B cell (primary cell): ENCODE results near the gene CAPZB. TPM values are rescaled to one million over a fixed set of nuclear protein-coding genes. Genes with fewer than 3 reads are reported as not detected.

Source experiments
- ATAC-seq: fragments of 200-7000 bp; cut with Tn5 transposase; one replicate; pipeline ENCODE4 v1.10.0; 2021; ENCODE audit warnings: low read depth, mild to moderate bottlenecking, moderate number of reproducible peaks, moderate library complexity
- CTCF ChIA-PET: fragments of 350-600 bp; sonication (Branson Sonifier 250); formaldehyde crosslinking; loops from one replicate; lab custom pipeline; 2021; ENCODE audit warnings: antibody characterized with exemption, inconsistent platforms; lab: Charles Lee
- POLR2A ChIA-PET: fragments of 350-600 bp; sonication (Branson Sonifier 250); formaldehyde crosslinking; loops from one replicate; lab custom pipeline; 2021; ENCODE audit warnings: antibody characterized with exemption; lab: Charles Lee
- DNase-seq: peaks from one replicate; pipeline ENCODE4 v3.0.0; 2013
- H2AFZ ChIP-seq: 2 replicates; pipeline ENCODE4 v1.6.1; 2012; ENCODE audit warnings: mild to moderate bottlenecking, low read depth, low read length; ENCODE audit not compliant: insufficient read depth, poor library complexity, severe bottlenecking
- H3K27ac ChIP-seq, 2 donors: 1 replicate in 1 of 2; 2 replicates in 1 of 2; pipeline ENCODE4 v1.5.1; 2012 to 2013; ENCODE audit warnings: low read length in 2 of 2, mild to moderate bottlenecking in 2 of 2, moderate library complexity in 1 of 2
- H3K27me3 ChIP-seq, 4 experiments: fragments of 200-600 bp in 1 of 4; sonication (generic) in 1 of 4; replicated peaks in 1 of 4; 1 replicate in 2 of 4; 2 replicates in 2 of 4; pipeline versions ENCODE4 v1.6.1 to v1.7.0; 2013 to 2016; ENCODE audit warnings: low read length in 3 of 4, mild to moderate bottlenecking in 2 of 4, mixed read lengths in 1 of 4, moderate library complexity in 1 of 4; ENCODE audit not compliant: insufficient read depth in 4 of 4, control insufficient read depth in 3 of 4; ENCODE audit errors: control extremely low read depth in 1 of 4
- H3K36me3 ChIP-seq, 2 experiments: replicated peaks in 1 of 2; 1 replicate in 1 of 2; 2 replicates in 1 of 2; pipeline versions ENCODE4 v1.6.1 to v1.7.1; 2013; ENCODE audit warnings: low read length in 1 of 2; ENCODE audit not compliant: insufficient read depth in 2 of 2, control insufficient read depth in 1 of 2; ENCODE audit errors: control extremely low read depth in 1 of 2, extremely low read depth in 1 of 2
- H3K4me1 ChIP-seq, 2 donors: fragments of 200-600 bp in 1 of 2; sonication (generic) in 1 of 2; 1 replicate in 1 of 2; 2 replicates in 1 of 2; pipeline versions ENCODE4 v1.5.1 to v1.6.1; 2013 to 2017; ENCODE audit warnings: low read length in 2 of 2; ENCODE audit not compliant: control insufficient read depth in 2 of 2, insufficient read depth in 2 of 2
- H3K4me2 ChIP-seq: replicated peaks from 2 replicates; pipeline ENCODE3; 2012; ENCODE audit warnings: mild to moderate bottlenecking, low read depth, low read length; ENCODE audit not compliant: poor library complexity, severe bottlenecking
- H3K4me3 ChIP-seq, 5 experiments: fragments of 200-600 bp in 1 of 5; sonication (generic) in 1 of 5; 1 replicate in 3 of 5; 2 replicates in 2 of 5; pipeline versions ENCODE4 v1.5.1 to v1.7.0; 2011 to 2016; ENCODE audit warnings: low read length in 4 of 5, mild to moderate bottlenecking in 4 of 5, low read depth in 2 of 5, control low read depth in 1 of 5, moderate library complexity in 1 of 5; ENCODE audit not compliant: insufficient read depth in 1 of 5; ENCODE audit errors: control extremely low read depth in 1 of 5, extremely low read depth in 1 of 5
- H3K79me2 ChIP-seq: fragments of 200-600 bp; sonication (generic); one replicate; pipeline ENCODE4 v1.6.0; 2016; ENCODE audit warnings: low read length; ENCODE audit not compliant: control insufficient read depth, insufficient read depth
- H3K9ac ChIP-seq: fragments of 200-600 bp; sonication (generic); 2 replicates; pipeline ENCODE4 v1.6.1; 2017; ENCODE audit warnings: mild to moderate bottlenecking, low read length, moderate library complexity
- H3K9me3 ChIP-seq, 3 donors: one replicate each; pipeline versions ENCODE4 v1.6.1 to v1.7.1; 2013; ENCODE audit warnings: low read length in 2 of 3; ENCODE audit not compliant: control insufficient read depth in 2 of 3, insufficient read depth in 1 of 3; ENCODE audit errors: control extremely low read depth in 1 of 3
- H4K20me1 ChIP-seq: 2 replicates; pipeline ENCODE4 v1.6.0; 2012; ENCODE audit warnings: mild to moderate bottlenecking, low read length; ENCODE audit not compliant: insufficient read depth, control insufficient read depth, poor library complexity, severe bottlenecking
- H3K27ac Mint-ChIP-seq: one replicate; pipeline ENCODE4 v1.8.0; 2021; ENCODE audit warnings: mixed read lengths
- H3K27me3 Mint-ChIP-seq: one replicate; pipeline ENCODE4 v1.8.0; 2021; ENCODE audit warnings: mixed read lengths
- H3K4me1 Mint-ChIP-seq: one replicate; pipeline ENCODE4 v1.8.0; 2021; ENCODE audit warnings: mixed read lengths
- H3K4me3 Mint-ChIP-seq: one replicate; pipeline ENCODE4 v1.8.0; 2021; ENCODE audit warnings: mixed read lengths
- H3K9me3 Mint-ChIP-seq: one replicate; pipeline ENCODE4 v1.8.0; 2022; ENCODE audit warnings: mixed read lengths; ENCODE audit not compliant: insufficient read depth
- EZH2 ChIP-seq: IDR thresholded peaks from 2 replicates; pipeline ENCODE4 v1.6.1; 2012; ENCODE audit warnings: borderline replicate concordance, low read depth, mild to moderate bottlenecking, moderate library complexity, low read length; ENCODE audit not compliant: insufficient read depth, poor library complexity, severe bottlenecking
- WGBS: methylation state at CpG from one replicate; pipeline ENCODE4 v1.1.5; 2013; ENCODE audit warnings: missing lambda C conversion rate; ENCODE audit not compliant: insufficient coverage; 5-methylcytosine and 5-hydroxymethylcytosine counted together
- intact Hi-C: fragments of 100-400 bp; cut with micrococcal nuclease; formaldehyde crosslinking; loops from one replicate; pipeline ENCODE4 v1.10.0; 2022
- polyA plus RNA-seq: library from polyadenylated mRNA; depleted of rRNA; stranded (reverse); fragments of >200 nt; gene quantifications from 2 replicates; pipeline ENCODE4 v1.2.3, GENCODE V29; 2012
- total RNA-seq, 2 donors: library from RNA; stranded (reverse); fragments of 120-200 nt in 1 of 2; gene quantifications; 1 replicate in 1 of 2; 2 replicates in 1 of 2; pipeline versions ENCODE4 v1.2.3 to v1.2.4, GENCODE V29; 2013 to 2022
- TF ChIP-seq, protein P1 (sequence below): fragments of 200-600 bp; IDR thresholded peaks from one replicate; pipeline ENCODE4 v1.8.0; 2022; ENCODE audit warnings: antibody characterized with exemption, mild to moderate bottlenecking

Gene CAPZB
- total and polyA plus RNA-seq, 2 donors (not counting 1 experiment from before 2014, with no cell fraction given), result 126 to 193 TPM

DNA sequence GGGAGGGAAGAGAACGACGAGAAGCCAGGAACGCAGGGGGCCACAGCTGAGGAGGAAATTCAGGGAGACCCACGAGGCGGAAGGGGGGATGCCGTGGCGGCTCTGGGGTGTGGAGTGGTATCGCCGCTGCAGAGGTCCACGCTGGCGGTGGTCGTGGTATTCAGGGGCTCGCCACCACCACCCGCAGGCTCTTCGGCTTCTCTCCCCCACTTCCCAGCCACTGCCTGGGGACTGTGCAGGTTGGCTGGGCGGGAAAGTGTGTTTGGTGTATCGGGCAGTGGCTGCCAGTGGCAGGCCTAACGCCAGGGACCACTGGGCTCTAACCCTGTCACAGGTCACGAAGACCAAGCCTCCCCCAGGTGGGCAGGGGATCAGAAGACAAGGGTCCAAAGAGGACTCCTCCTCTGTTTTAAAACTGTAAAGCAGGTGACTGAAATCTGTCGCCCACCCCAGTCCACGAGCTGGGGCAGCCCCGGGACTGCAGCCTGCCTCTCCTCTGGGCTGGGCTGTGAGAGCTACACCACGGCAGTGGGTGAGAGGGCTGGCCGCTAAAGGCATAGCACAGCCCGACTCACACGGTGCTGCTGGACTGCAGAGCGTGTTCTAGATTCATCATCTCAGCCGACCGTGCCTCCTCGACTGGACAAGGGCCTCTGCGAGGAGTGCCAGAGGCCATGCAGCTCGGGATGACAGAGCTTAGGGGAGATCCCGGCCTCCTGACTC lies 142.3 kb downstream of the CAPZB start:
- no peaks in the 10 kb centered on the region for H3K9me3 Mint-ChIP-seq
- no peaks in the 10 kb centered on the region for H3K9me3 ChIP-seq
- intact Hi-C loops, result loop anchor here (5.0 kb wide), 1 partner anchor 49 kb away; no protein-coding TSS in a partner anchor
- no peak overlapping the region for H3K4me2 ChIP-seq
- no peak for DNase-seq
- H3K4me1 ChIP-seq, result peaks cover 0 to under 1% of the 10 kb centered on the region in 2 donors
- peaks cover 0 to 69% of the 10 kb centered on the region in 2 experiments for H3K36me3 ChIP-seq
- H3K27ac ChIP-seq, result no peak overlapping the region
- H4K20me1 ChIP-seq, result peaks cover 34% of the 10 kb centered on the region
- no peak overlapping the region for H3K4me3 ChIP-seq
- no peak overlapping the region for H3K27ac Mint-ChIP-seq
- no peak overlapping the region for H2AFZ ChIP-seq
- POLR2A ChIA-PET, result interaction anchor here (0.5 kb wide), 1 partner anchor 147 kb away, joined by 3 read pairs; no protein-coding TSS in a partner anchor
- no peak for ATAC-seq
- CTCF ChIA-PET, result interaction anchor here (1.1 to 3.7 kb wide), 7 partner anchors 21 to 319 kb away, joined by 3 to 50 read pairs (median 5); no protein-coding TSS in a partner anchor
- H3K4me3 Mint-ChIP-seq, result no peak overlapping the region
- no peaks in the 10 kb centered on the region for H3K79me2 ChIP-seq
- H3K27me3 ChIP-seq, result no peaks in the 10 kb centered on the region
- no peak overlapping the region for H3K9ac ChIP-seq
- WGBS, result 95% methylated on average over 26 of the region's 33 CpGs
- H3K27me3 Mint-ChIP-seq, result no peaks in the 10 kb centered on the region
- TF ChIP-seq, protein P1, sequence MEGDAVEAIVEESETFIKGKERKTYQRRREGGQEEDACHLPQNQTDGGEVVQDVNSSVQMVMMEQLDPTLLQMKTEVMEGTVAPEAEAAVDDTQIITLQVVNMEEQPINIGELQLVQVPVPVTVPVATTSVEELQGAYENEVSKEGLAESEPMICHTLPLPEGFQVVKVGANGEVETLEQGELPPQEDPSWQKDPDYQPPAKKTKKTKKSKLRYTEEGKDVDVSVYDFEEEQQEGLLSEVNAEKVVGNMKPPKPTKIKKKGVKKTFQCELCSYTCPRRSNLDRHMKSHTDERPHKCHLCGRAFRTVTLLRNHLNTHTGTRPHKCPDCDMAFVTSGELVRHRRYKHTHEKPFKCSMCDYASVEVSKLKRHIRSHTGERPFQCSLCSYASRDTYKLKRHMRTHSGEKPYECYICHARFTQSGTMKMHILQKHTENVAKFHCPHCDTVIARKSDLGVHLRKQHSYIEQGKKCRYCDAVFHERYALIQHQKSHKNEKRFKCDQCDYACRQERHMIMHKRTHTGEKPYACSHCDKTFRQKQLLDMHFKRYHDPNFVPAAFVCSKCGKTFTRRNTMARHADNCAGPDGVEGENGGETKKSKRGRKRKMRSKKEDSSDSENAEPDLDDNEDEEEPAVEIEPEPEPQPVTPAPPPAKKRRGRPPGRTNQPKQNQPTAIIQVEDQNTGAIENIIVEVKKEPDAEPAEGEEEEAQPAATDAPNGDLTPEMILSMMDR, result no peak
- TF ChIP-seq EZH2, result no peak
- peaks cover 5% of the 10 kb centered on the region for H3K4me1 Mint-ChIP-seq
